Common myeloid progenitor, CD34-positive (primary cell): Measurements from ENCODE around the gene ZNF365.
A peak's percentile ranks its signal among the peaks of the same experiment; 100 is the strongest.

Experiments
- CTCF ChIA-PET: fragments of 350-600 bp; sonication (Branson Sonifier 250); formaldehyde crosslinking; loops from one replicate; lab custom pipeline; 2021; ENCODE audit warnings: antibody characterized with exemption; lab: Charles Lee
- POLR2A ChIA-PET: fragments of 350-600 bp; sonication (Branson Sonifier 250); formaldehyde crosslinking; loops from one replicate; lab custom pipeline; 2021; ENCODE audit warnings: antibody characterized with exemption; lab: Charles Lee
- DNase-seq, 3 donors: peaks; one replicate each; pipeline versions ENCODE4 v3.0.0 to v3.0.0-alpha.2; 2013
- H3K27ac ChIP-seq, 2 experiments: 1 replicate in 1 of 2; 2 replicates in 1 of 2; pipeline ENCODE4 v1.7.0; 2013; ENCODE audit warnings: inconsistent platforms in 2 of 2, low read length in 2 of 2, mild to moderate bottlenecking in 2 of 2, low read depth in 1 of 2, moderate library complexity in 1 of 2; ENCODE audit not compliant: severe bottlenecking in 2 of 2, insufficient read depth in 1 of 2, poor library complexity in 1 of 2
- H3K27me3 ChIP-seq, 5 experiments: replicated peaks in 2 of 5; 1 replicate in 3 of 5; 2 replicates in 2 of 5; pipeline versions ENCODE4 v1.6.1 to v1.7.0; 2013; ENCODE audit warnings: low read length in 4 of 5, mild to moderate bottlenecking in 2 of 5, moderate library complexity in 2 of 5, inconsistent platforms in 1 of 5; ENCODE audit not compliant: insufficient read depth in 5 of 5, control insufficient read depth in 4 of 5
- H3K36me3 ChIP-seq, 4 experiments: 1 replicate in 2 of 4; 2 replicates in 2 of 4; pipeline versions ENCODE4 v1.6.1 to v1.7.0; 2013; ENCODE audit warnings: low read length in 3 of 4, control low read depth in 1 of 4, mild to moderate bottlenecking in 1 of 4; ENCODE audit not compliant: control insufficient read depth in 4 of 4, insufficient read depth in 4 of 4
- H3K4me1 ChIP-seq, 4 experiments: 1 replicate in 3 of 4; 2 replicates in 1 of 4; pipeline versions ENCODE4 v1.6.1 to v1.7.1; 2013; ENCODE audit warnings: low read length in 3 of 4, mild to moderate bottlenecking in 3 of 4, control low read depth in 1 of 4, inconsistent platforms in 1 of 4, moderate library complexity in 1 of 4; ENCODE audit not compliant: control insufficient read depth in 4 of 4, insufficient read depth in 4 of 4; ENCODE audit errors: control extremely low read depth in 1 of 4
- H3K4me3 ChIP-seq, 7 experiments: 1 replicate in 4 of 7; 2 replicates in 3 of 7; pipeline versions ENCODE4 v1.5.1 to v1.7.0; 2013; ENCODE audit warnings: mild to moderate bottlenecking in 7 of 7, low read length in 6 of 7, moderate library complexity in 6 of 7, inconsistent platforms in 2 of 7, low read depth in 2 of 7, control low read depth in 1 of 7; ENCODE audit not compliant: insufficient read depth in 4 of 7, control insufficient read depth in 1 of 7; ENCODE audit errors: extremely low read depth in 1 of 7
- H3K9me3 ChIP-seq, 5 experiments: 1 replicate in 4 of 5; 2 replicates in 1 of 5; pipeline versions ENCODE4 v1.6.1 to v1.7.1; 2013; ENCODE audit warnings: low read length in 4 of 5, mild to moderate bottlenecking in 2 of 5, inconsistent platforms in 1 of 5, low read depth in 1 of 5, moderate library complexity in 1 of 5; ENCODE audit not compliant: control insufficient read depth in 4 of 5, insufficient read depth in 2 of 5; ENCODE audit errors: control extremely low read depth in 1 of 5
- WGBS: methylation state at CpG from one replicate; pipeline ENCODE4 v1.1.5; 2013; ENCODE audit not compliant: insufficient coverage; 5-methylcytosine and 5-hydroxymethylcytosine counted together

The ZNF365 gene

DNA sequence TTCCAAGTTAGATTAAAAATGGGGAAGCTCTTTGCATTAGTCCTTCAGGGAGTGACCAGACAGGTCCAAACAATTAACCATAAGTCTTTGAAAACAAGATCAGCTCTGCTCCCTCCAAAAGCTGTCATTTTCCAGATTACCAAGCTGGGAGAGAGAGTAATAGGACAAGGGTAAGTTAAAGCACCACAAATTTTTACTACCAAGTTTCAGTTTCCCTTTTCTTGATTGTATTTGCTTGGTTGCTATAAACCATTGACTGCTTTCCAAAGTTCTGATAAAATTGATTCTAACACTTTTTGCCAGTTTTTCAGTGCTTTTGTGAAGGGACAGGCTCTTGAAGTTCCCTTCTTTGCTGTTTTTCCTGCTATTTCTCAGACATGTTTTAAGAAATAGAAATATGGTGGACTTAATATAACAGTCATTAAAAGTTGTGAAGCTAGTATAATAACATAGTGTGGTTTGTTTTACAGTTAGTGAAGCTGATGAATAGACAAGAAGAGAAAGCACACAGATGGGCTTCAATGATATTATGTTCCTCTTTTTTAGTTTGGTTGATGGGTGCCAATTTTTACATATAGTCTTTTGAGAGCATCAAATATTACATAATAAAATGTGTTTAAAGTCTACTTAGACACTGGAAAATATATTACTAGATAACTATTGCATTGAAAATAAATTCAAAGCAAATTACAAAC, 40.0 kb upstream of the ZNF365 start:
- ChIA-PET CTCF (interaction anchor here (1.0 kb wide), 1 partner anchor 11 kb away, joined by 5 read pairs; no protein-coding TSS in a partner anchor), POLR2A (no interaction called here)

GRCh38 chr10:62335326-62335725, 38.8 kb upstream of the ZNF365 start:
- H3K27ac ChIP-seq = no peak overlapping the region
- WGBS = no CpG with 5 or more reads among the region's 2 CpGs
- POLR2A ChIA-PET = no interaction called here
- CTCF ChIA-PET = no interaction called here
- DNase-seq = no peak
- H3K27me3 ChIP-seq = no peaks in the 10 kb centered on the region
- H3K36me3 ChIP-seq = no peaks in the 10 kb centered on the region
- peaks cover under 1 to 27% (median 4%) of the 10 kb centered on the region in 5 experiments for H3K9me3 ChIP-seq
- H3K4me1 ChIP-seq = no peaks in the 10 kb centered on the region
- H3K4me3 ChIP-seq = no peak overlapping the region

More for the DNA sequence above, 40.0 kb upstream of the ZNF365 start:
- Histone ChIP-seq H3K9me3 (peaks cover 0 to 19% (median 2%) of the 10 kb centered on the region in 5 experiments), H3K4me1 (no peaks in the 10 kb centered on the region), H3K36me3 (no peaks in the 10 kb centered on the region), H3K27me3 (no peaks in the 10 kb centered on the region), H3K4me3 (no peak overlapping the region), H3K27ac (no peak overlapping the region)
- DNase-seq = peak in 1 of 3 donors; percentile 4

GRCh38 chr10:62336404-62336803, 37.8 kb upstream of the ZNF365 start:
- H3K27ac ChIP-seq = no peak overlapping the region
- CTCF ChIA-PET = no interaction called here
- no peaks in the 10 kb centered on the region for H3K27me3 ChIP-seq
- DNase-seq = no peak
- H3K4me1 ChIP-seq = no peaks in the 10 kb centered on the region
- peaks cover 4 to 34% (median 5%) of the 10 kb centered on the region in 5 experiments for H3K9me3 ChIP-seq
- 100% methylated on average over 1 of the region's 1 CpG for WGBS
- H3K4me3 ChIP-seq = no peak overlapping the region
- POLR2A ChIA-PET = no interaction called here
- H3K36me3 ChIP-seq = no peaks in the 10 kb centered on the region

DNA sequence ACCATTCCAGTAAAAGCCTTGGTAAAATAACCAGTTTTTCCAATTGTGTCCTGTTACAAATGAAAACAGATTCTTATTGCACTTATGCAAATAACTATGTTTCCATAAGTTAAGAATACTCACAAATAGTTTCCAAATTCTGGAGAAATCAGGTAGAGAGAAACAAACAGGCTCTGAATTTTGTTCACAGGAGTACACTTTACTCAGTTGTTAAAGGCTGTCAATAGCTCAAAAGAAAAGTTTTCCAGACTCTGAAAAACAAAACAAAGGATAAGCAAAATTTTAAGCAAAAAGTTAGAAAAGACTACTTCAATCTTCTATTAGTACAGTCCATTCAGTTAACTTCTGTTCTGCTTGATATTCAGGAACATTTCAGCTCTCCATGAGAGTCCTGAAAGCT, 32.8 kb upstream of the ZNF365 start:
- ChIA-PET CTCF (no interaction called here), POLR2A (no interaction called here)
- Histone ChIP-seq H3K9me3 (peaks cover 10 to 51% (median 13%) of the 10 kb centered on the region in 5 experiments), H3K36me3 (no peaks in the 10 kb centered on the region), H3K27me3 (no peaks in the 10 kb centered on the region), H3K4me1 (no peaks in the 10 kb centered on the region), H3K4me3 (no peak overlapping the region), H3K27ac (no peak overlapping the region)
- peak in 1 of 3 donors; percentile 1 for DNase-seq

DNA sequence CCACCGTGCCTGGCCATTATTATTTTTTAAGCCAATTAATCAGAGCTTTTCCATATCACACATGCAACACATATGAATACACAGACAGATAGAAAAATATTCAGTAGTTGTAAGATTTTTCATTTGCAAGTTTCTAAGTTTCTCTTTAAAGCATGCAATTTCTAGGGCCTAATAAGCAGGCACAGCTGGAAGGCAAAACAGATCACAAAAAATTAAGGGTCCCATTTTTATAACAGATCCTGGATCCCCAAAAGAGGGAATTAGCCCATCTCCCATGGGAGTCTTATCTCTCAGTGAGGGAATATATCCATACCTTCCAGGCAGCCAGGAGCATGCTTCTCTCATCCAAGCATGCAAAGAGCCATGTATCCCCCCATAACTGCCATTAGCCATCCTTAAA, 31.2 kb upstream of the ZNF365 start:
- no CpG with 5 or more reads among the region's 1 CpG for WGBS
- Histone ChIP-seq H3K9me3 (peaks cover 10 to 62% (median 15%) of the 10 kb centered on the region in 5 experiments), H3K27ac (no peak overlapping the region), H3K36me3 (no peaks in the 10 kb centered on the region), H3K4me3 (no peak overlapping the region), H3K4me1 (no peaks in the 10 kb centered on the region), H3K27me3 (no peaks in the 10 kb centered on the region)
- ChIA-PET CTCF (no interaction called here), POLR2A (no interaction called here)
- DNase-seq = no peak

DNA sequence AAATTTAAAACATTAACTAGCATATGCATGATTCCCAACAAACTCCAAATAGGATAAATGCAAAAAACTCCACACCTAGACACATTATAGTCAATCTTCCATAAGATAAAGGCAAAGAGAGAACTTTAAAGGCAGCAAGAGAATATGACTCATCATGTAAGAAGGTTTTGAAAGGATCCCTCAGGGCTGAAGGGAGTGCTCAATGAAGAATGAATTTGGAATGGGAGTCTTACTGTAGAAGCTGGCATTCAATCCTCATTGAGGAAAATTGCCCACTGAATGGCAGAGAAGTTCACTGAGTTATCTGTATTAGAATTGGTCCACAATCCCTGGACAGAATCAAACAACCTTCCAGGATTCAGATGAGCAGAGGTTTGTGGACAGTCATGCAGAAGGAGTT, 26.1 kb upstream of the ZNF365 start:
- no peak overlapping the region for H3K4me3 ChIP-seq
- ChIA-PET POLR2A (no interaction called here), CTCF (no interaction called here)
- no peaks in the 10 kb centered on the region for H3K4me1 ChIP-seq
- no peak for DNase-seq
- no peaks in the 10 kb centered on the region for H3K27me3 ChIP-seq
- no peak overlapping the region for H3K27ac ChIP-seq
- peaks cover 3 to 36% (median 9%) of the 10 kb centered on the region in 5 experiments for H3K9me3 ChIP-seq
- H3K36me3 ChIP-seq = no peaks in the 10 kb centered on the region

DNA sequence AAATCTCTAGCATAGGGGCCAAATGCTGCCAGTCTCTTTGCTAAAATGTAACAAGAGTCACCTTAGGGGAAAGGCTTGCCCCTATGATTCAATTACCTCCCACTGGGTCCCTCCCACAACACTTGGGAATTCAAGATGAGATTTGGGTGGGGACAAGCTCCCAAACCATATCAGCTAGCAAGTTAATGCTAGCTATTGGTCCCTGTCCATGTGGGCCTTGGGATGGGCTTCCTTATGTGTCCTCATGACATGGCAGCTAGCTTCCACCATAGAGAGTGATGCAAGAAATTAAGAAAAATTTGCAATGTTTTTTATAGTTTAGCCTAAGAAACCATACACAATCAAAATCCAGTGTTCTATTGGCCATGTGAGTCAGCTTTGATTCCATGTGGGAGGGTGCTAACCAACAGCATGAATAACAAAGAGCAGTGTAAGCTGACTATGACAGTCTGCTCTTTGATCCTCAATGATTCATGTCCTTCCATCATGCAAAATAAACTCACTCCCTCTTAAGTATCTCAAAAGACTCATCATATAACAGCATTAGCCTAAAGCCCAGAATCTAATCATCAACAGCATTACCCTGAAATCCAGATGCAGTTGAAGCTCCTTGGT, 21.7 kb upstream of the ZNF365 start:
- H3K4me1 ChIP-seq = no peaks in the 10 kb centered on the region
- no peaks in the 10 kb centered on the region for H3K27me3 ChIP-seq
- CTCF ChIA-PET = no interaction called here
- POLR2A ChIA-PET = no interaction called here
- no peak overlapping the region for H3K4me3 ChIP-seq
- H3K9me3 ChIP-seq = peaks cover 0 to 11% (median 3%) of the 10 kb centered on the region in 5 experiments
- no peak overlapping the region for H3K27ac ChIP-seq
- no peaks in the 10 kb centered on the region for H3K36me3 ChIP-seq
- no peak for DNase-seq
